HG03095 (cell line): ENCODE results near the gene MPZ.

Experiments
- ATAC-seq: cut with Tn5 transposase; IDR thresholded peaks from one replicate; pipeline ENCODE4 v1.9.1; 2021; ENCODE audit warnings: moderate library complexity; ENCODE audit not compliant: unreplicated experiment

The MPZ gene

GRCh38 chr1:161300478-161300877, 9.3 kb downstream of the MPZ start:
- ATAC-seq, result no peak

- no peak for ATAC-seq
Measured at GRCh38 chr1:161299347-161299746, 10.4 kb downstream of the MPZ start.

GRCh38 chr1:161298116-161298515, 11.7 kb downstream of the MPZ start:
- no peak for ATAC-seq

GRCh38 chr1:161297415-161297814, 12.4 kb downstream of the MPZ start:
- ATAC-seq, result no peak

DNA sequence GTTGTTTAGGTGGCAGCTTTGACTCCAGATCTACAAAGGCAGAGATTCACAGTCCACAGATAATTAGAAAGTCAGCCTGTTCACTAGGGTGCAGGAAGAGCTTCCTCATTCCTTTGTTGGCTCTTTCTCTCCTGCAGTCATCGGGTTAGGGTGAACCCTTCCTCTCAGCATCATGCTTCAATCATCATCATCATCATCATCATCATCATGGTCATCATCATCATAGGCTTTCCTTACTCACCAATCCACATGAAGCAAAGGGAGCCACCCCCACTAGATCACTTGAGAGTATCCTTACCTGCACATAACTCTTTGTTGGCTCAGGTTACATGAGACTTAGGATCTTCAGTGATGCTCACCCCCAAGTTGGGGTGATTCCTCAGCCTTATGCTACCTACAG, 19.0 kb downstream of the MPZ start:
- ATAC-seq, result no peak

- no peak for ATAC-seq
Measured at GRCh38 chr1:161287482-161288054, 22.2 kb downstream of the MPZ start.

DNA sequence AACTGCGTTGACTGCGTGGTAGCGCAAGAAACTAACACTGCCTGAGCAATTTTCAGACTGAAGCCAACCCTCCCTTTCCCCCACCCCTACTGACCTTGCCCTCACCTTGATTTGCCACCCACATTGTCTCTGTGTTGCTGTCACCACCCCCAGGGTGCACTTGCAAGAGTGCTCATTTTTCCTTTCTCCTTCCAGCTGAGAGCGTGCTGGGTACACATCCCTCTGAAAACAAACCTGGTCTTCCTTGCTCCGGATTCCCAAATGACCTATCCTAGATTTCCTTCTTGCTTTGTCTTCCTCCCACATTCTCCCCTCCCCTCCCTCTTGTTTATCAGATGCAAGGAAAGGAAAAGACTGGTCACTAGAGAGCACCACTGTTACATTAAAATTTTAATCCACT, 24.2 kb downstream of the MPZ start:
- ATAC-seq, result no peak

GRCh38 chr1:161285113-161285512, 24.7 kb downstream of the MPZ start:
- ATAC-seq, result no peak

DNA sequence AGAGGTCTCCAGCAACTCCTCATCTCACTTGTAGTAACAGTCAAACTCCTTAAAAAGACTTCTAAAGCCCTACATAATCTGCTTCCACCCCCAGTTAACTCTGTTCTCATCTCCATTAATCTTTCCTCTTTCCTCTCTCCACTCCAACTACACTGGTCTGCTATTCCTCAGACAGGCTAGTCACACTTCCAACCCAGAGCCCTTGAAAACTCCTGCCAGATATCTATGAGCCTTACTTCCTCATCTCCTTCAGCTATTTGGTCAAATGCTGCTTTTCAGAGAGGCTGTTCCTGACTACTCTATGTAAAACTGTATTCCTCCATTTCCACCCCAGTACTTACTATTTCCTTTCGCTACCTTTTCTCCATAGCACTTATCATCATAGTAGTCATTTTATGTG, 26.8 kb downstream of the MPZ start:
- ATAC-seq, result no peak

GRCh38 chr1:161274874-161275273, 34.9 kb downstream of the MPZ start:
- no peak for ATAC-seq

- no peak for ATAC-seq
Measured at GRCh38 chr1:161273402-161273801, 36.4 kb downstream of the MPZ start.

- ATAC-seq, result no peak
Measured at GRCh38 chr1:161267321-161267720, 42.4 kb downstream of the MPZ start.

DNA sequence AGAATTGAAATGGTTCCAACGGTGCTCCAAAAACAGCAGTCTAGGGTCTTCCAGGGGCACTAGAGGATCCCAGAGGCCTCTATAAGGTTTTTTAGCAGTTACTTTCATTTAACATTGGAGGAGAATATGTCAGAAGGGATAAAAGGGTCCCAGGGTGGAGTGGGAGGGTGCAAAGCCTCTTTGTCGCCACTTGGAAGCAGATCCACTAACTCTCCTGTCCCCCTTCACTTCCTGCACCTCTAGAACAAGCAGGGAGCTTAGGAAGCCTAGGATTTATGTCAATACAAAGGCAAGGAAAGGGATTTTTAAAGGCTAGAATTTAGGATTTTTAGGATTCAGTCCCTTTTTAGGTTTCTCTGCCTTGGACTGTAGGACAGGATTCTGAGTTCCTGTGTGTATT, 42.9 kb downstream of the MPZ start:
- no peak for ATAC-seq

DNA sequence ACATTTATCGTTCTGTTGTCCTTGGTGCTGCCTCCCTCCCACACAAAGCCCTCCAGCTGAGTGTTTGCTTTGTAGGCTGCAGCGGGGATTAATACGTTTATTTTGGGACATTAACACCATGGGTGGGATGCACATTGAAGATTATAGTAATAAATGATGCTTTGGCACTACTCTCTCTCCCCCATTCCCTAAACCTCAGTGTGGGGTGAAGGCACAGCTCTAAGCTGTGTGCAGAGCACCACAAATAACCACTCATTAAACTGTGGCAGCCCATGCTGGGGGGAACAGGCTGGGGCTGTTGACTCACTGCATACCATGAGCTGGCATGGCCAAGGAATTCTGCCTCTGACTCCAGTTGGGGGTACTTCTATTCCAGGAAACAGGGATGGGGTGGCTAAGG, 43.6 kb downstream of the MPZ start:
- no peak for ATAC-seq

- no peak for ATAC-seq
Measured at GRCh38 chr1:161265305-161265704, 44.5 kb downstream of the MPZ start.

DNA sequence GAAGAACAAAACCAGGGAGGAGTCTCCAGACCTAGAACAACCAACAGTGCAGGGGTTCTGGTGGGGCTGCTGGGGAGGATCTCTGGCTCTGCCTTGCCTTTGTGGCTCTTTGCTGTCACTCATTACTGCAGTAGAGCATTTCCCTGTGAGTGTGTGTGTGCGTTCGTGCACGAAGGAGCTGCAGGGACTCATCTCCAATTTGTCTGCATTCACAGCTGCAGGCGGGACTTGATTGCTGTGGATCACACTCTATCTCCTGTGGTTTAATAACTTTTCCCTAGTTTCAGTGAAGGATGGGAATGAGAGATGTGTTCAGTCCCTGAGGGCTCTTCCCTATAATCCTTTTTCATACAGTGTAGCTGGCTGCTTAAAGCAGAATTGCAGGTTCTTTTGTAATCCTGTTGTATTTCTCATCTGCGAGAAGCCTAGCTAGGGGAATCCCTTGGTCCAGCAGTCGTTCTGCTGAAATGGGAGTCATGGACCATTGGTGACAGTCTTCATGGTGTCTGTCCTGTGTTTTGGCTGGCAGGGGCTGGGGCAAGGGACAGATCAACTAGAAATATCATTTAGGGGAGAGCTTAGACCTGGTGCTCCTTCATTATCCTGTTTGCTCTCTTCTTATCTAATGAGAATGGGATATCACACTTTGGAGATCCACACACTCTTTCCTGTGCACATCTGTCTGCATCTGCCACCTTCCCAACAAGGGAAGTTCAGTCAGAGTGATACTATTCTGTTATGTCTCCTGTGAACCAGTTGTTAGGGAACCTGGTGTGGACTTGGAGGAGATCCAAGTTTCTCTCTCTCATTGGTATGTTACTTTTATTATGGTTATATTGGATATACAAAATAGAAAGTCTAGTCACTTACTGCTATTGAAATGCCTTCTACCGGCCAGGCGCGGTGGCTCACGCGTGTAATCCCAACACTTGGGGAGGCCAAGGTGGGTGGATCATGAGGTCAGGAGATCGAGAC, 48.2 kb downstream of the MPZ start:
- no peak for ATAC-seq

GRCh38 chr1:161260376-161261260, 49.1 kb downstream of the MPZ start:
- no peak for ATAC-seq

DNA sequence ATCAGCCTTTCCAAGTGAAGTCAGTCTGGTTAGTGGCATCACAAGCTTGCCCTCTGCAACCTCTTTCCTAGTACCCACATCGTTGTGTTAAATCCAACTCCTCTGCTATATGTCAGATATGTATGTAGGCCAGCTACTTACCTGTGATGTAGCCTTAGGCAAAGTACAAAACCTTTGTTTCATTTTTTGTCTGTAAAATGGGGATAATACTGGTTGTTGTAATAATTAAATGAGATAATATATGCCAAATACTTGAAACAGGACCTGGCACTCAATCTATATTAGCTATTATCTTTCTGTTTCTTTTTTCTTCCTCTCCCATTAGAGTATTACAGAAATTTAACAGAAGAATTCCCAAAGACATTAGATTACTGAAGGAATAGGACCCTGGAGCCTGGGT, 50.0 kb downstream of the MPZ start:
- no peak for ATAC-seq

DNA sequence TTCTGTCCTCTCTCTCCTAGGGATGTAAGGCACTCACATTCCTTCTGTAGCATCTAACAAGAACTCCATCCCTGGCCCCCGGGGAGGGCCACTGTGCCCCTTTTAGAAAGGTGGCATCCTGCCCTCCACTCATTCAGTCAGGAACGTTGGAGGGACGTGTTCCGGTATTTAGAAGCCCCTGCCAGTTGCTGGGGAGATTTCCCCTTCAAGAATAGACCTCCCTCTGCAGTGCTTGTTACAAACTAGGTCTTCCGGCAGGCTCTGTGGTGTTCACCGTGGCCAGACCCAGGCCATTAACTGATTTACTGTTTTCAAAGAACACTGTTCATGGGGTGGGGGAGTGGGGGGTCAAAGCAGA, 50.4 kb downstream of the MPZ start:
- no peak for ATAC-seq

GRCh38 chr1:161258439-161259344, 51.1 kb downstream of the MPZ start, which contains the start of gene PCP4L1:
PCP4L1 (plus strand) TSS chr1:161258745; CDS start chr1:161258975, 230 bp downstream.
- no peak for ATAC-seq
